Measurements from ENCODE around the gene RPS6KB2.

DNA sequence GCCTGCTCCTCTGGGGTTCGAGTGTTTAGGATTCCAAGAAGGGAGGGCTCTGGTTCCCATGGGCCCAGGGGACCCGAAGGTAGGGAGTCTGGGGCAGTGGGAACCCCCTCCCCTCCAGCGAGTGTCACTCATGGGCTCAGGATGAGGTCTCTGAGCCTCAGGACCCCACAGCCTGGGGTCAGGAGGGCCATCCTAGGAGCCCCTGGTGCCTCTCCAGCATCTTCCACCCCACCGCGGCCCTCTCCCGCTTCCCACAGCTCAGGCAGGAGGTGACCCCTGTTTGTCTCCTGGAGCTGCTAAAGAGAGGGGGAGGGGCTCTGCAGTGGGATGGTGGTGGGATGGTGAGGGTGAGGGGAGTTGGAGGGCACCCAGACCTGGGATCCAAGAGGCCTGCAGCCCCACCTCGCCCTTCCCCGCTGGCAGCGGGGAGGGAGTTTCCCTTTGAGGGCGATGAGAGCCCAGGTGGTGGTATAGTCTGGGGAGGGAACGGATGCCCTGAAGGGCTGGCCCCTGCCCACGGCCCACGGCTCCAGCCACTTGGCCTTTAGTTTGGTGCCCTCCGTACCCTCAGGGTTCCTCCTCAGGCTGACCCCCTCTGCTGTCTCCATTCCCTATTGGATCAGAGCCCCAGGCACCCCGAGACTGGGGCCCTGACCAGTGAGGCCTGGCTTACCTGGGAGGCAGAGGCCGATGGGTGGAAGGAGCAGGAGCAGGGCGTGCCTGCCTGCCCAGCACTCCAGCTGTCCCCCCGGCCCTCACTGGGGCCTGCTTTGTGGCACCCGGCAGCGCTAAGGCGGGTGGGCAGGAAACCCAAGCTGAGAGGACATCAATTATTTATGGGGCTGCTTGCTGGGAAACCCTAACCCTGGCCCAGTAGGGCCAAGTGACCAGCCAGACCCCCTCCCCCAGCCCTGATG, 25.8 kb downstream of the RPS6KB2 start:
- TF ChIP-seq POLR2A (IDR thresholded peaks at IDR 0.05) (no peak), CTCF (IDR thresholded peaks at IDR 0.05) (no peak), POLR2AphosphoS5 (IDR thresholded peaks at IDR 0.05) (no peak), EP300 (IDR thresholded peaks at IDR 0.05; ENCODE audit: low read depth) (no peak)
